Suppressor macrophage treated with lipopolysaccharide for 1 hour (primary cell): ENCODE data around the gene S100A3.
"Not testable (repeated sequence)": the region's sequence is repeated elsewhere in the genome, so short reads cannot be mapped to it uniquely, and the experiment has no call there.

Experiments
- DNase-seq, 3 donors: peaks; one replicate each; pipeline ENCODE4 v3.0.0-alpha.2; 2020 to 2022

S100A3 gene

GRCh38 chr1:153568367-153569099 lies 19.5 kb upstream of the S100A3 start:
- DNase-seq = peak; percentile 81 to 91 (median 90)

- DNase-seq = peak in 1 of 3 donors; percentile 10
Observed at GRCh38 chr1:153567621-153568366, 18.7 kb upstream of the S100A3 start.

DNA sequence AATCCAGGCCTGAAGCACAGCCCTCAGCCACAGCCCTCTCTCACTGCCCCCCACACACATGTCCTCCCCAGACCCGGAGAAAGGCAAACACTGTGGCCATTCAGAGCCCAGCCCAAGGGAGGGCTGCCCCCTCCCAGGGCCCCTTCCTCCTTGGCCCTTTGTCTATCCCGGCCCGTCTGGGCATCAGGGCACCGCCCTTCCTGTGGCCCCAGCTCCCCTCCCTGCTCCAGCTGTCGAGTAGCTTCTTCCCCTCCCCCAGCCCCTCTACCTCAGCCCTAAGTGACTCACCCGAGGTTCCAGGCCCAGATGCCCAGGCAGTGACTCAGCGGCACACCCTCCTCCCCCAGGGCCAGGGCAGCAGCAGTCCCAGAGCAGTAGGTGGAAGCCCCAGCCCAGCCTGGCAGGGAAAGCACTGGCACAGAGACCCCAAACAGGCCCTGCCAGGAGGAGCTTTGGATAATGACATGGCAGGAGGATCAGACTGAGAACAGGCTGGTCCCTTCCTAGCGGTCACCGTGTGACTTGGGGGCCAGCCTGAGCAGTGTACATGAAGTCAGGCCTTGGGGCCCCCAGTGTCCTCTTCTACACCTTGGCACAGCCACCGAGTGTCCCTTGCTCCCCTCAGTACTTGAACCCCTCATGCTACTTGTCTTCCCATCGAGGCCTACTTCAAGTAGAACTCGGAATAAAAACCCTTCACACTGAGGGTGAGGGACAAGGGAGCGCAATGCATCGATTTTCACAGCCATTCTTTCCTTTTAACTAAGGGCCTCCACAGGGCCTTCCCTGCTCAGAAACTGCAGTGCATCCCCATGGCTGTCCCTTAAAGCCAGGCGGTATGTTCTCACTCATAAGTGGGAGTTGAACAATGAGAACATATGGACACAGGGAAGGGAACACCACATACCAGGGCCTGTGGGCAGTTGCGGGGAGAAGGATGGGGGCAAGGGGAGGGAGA lies 17.6 kb upstream of the S100A3 start:
- DNase-seq = peak; percentile 96 to 97 (median 97)

DNA sequence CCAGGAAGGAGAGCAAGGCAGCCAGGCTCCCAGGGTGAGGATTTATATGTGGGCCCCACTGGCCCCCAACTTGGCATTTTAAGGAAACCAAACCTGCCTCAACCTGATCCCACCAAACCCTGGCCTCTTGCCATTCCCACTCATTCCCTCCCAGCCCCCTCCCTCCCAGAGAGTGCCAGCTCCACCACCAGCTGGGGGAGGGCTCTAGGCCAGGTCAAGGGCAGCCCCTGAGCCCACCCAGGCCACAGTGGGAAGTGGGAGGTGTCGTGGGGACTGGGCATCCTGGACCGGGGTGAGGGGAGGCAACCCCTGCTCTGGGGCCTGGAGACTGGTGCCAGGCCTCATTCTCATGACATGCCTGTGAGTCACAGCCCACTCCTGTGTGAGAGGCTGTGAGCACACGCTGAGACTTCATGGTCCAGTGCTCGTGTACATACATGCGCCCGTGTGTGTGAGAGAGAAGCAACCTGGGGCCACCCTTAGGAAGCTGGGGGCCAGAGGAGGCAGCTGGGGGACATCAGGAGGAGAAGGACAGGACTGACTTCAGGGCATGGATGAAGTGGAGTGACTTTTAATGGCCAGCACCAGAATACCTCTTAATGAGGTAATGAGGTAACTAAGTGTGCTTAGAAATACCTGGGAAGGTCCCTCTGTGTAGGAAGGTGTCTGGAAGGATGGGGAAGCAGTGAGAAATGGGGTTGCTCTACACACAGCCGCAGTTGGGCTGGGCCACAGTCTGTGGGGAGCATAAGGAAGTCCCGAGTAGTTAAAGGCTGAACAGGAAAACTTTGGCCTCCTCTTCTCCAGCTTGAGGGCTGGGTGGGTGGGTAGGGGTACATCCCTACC lies 16.7 kb upstream of the S100A3 start, which contains the start of gene S100A2:
Gene S100A2 (minus strand): TSS at position 316 of the 846 bp plus-strand sequence. CDS start 1,967 bp downstream, outside the sequence.
- DNase-seq = peak; percentile 85 to 90 (median 90)

- DNase-seq = no peak
Observed at GRCh38 chr1:153563991-153564390, 14.9 kb upstream of the S100A3 start.

- DNase-seq = peak in 1 of 3 donors; percentile 41
Observed at GRCh38 chr1:153563483-153563901, 14.4 kb upstream of the S100A3 start.

DNA sequence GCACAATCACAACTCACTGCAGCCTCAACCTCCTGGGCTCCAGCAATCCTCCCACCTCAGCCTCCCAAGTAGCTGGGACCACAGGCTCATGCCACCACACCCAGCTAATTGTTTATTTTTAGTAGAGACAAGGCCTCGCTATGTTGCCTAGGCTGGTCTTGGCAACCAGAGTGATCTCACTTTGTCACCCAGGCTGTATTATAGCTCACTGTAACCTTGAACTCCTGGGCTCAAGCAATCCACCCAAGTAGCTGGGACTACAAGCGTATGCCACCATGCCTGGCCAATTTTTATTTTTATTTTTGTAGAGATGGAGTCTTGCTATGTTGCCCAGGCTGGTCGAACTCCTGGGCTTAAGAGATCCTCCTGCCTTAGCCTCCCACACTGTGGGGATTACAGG lies 13.0 kb upstream of the S100A3 start:
- not testable (repeated sequence) for DNase-seq

GRCh38 chr1:153561466-153561985 lies 12.5 kb upstream of the S100A3 start:
- no peak for DNase-seq

DNA sequence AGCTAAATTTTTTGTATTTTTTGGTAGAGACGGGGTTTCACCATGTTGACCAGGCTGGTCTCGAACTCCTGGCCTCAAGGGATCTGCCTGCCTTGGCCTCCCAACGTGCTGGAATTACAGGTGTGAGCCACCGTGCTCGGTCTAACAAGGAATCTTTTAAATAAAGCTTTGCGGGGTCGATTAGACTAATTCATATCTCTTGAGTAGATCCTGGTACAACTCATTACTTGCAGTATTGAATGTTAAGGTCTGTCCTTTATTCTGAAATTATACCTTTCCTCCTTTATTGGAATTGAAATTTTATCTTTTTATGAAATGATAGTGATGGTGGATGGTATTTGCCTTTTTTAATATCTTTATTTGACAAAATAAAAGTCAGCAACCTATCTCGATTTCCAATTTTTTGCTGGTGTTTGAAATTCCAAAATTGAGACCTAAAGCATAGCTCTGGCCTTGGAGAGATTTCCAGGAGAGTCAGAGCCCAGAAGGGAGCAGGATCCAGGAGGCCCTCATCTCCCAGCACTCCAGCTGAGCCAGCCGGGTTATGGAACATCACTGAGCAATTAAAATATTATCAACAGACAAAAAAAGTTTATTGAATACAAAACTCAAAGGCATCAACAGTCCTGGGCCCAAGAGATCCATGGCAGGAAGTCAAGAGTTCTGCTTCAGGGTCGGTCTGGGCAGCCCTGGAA lies 11.9 kb upstream of the S100A3 start:
- DNase-seq = no peak

DNA sequence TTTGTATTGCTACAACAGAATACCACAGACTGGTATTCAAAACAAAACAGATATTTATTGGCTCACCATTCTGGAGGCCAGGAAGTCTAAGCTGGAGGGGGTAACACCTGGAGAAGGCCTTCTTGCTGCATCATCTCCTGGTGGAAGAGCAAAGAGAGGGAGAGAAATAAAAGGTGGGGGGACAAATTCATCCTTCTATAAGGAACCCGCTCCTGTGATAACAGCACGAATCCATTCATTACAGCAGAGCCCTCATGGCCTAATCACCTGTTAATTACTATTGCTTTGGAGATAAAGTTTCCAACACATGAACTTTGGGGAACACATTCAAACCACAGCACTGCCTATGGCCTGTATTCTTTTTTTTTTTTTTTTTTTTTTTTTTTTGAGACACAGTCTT lies 11.2 kb upstream of the S100A3 start:
- no peak for DNase-seq

DNA sequence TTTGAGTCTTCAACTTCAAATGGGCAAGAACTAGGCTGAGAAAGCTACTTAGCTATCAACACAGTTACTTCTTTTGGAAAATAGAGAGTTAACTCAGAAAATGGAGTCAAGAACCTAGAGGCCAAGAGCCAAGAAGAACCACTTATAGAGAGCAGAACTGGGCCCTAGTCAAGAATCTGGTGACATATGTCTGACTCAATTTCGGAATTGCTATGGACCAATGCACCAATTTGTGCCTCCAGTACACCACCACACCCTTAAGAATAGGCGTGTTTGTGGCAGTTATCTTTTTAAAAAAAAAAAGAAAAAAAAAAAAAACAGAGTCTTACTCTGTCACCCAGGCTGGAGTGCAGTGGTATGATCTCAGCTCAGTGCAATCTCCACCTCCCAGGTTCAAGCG lies 8.8 kb upstream of the S100A3 start:
- no peak for DNase-seq

- no peak for DNase-seq
Observed at GRCh38 chr1:153556348-153556747, 7.3 kb upstream of the S100A3 start.

DNA sequence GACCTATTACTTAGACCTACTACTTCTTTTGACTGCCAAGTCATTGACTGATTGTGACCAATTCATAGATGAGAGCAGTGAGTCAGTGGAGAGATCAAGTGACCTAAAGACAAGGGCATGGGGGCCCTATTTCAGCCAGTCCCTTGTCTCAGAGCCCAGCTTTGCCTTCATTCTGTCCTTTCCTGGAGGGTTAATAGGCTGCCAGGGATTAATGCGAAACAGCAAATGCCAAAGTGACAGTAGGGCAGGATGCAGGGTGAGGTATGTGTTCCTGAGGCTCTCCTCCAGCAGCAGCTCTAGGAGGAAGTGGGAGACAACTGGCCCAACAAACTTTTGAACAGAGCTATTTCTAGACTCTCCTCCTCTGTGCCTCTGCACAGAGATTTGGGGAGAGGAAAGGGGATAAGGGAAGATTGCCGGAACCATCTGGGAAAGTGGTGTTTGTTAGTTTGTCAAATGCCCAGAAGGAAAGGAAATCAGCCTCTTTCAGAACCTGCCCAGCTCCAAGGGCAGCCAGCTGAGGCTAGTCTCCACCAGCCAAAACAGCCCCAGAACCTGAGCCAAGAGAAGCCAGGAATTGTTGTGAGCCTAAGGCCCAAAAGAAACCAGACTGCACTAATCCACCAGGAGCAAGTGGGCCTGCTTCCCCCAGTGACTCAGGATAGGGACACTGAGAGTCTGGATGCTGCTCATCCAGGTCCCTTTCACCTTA lies 4.9 kb upstream of the S100A3 start:
- peak; percentile 48 to 67 (median 58) for DNase-seq

DNA sequence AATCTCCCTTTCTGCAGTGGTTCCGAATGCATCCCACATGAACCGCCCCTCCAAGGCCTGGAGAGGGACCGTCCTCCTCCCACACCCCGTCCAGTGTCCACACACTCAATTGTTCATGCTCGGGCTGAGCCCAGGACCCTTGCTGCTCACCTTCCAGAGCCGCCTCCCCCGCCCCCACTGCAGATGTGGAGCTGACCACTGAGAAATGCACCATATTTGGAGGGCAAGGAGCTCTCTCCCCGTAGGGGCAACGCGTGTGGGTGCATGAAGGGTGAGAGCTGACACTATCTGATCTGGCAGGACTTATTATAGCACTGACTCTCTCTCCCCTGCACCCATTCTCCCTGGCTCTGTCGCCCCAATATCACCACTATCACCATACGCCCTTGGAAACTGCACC lies 4.0 kb upstream of the S100A3 start:
- DNase-seq = no peak

GRCh38 chr1:153552335-153552734 lies 3.3 kb upstream of the S100A3 start:
- DNase-seq = no peak

DNA sequence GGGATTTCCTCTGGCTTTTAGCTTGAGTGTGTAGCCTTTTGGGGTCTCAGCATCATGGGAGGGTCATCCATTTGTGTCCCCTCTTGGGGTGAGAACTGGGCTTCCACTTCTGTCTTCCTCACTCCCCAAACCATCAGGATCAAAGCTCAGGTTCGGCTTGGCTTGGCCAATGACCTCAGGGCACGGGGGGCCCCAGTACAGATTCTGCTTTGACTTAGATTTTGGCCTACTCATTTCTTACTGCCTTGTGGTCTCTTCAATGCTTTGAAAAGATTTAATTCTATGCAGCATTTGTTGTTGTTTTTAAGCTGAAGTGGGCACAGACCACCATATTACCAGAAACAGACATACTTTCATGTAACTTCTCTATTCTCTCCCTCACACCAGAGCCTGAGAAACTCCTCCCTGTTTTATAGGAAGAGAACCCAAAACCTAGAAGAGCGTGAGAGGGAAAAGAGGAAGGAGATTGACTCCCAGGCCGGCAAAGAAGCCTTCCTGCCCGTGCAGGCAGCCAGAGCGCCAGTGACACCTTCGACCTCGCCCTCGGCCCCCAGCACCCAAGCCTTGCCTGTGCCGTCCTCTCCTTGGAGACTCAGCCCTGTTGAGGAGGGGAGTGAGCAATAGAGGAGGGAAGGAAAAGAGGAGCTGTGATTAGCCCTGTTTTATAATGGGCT lies 1.9 kb upstream of the S100A3 start:
- peak; percentile 78 to 85 (median 83) for DNase-seq

DNA sequence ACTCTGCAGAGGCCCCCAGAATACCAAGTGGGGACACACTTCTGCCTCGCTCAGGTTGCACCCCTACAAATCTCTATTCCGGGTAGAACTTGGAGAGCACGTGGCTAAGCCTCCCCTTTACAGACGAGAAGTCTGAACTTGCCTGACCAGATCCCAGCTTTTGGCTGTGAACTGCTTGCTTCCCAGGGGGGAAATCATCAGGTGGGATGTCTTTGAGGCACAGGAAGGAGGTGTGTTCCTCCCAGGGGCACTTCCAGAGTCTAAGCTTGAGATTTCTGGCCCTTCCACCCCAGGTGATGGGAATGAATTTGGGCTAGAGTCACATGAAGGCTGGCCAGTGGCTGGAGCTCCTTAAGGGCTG lies 1.3 kb upstream of the S100A3 start:
- DNase-seq = no peak

GRCh38 chr1:153549741-153550397 lies 811 bp upstream of the S100A3 start:
- no peak for DNase-seq
